Activated T-helper 17 cell treated with anti-CD3 and anti-CD28 coated beads, Interleukin-2, amount 50 U/mL, for 72 hours (primary cell): ENCODE results near the gene EFNA3. TPM values are rescaled to one million over a fixed set of nuclear protein-coding genes. Genes with fewer than 3 reads are reported as not detected.

ENCODE experiments used
- ATAC-seq: fragments of 150-1000 bp; cut with Tn5 transposase; replicated peaks from 2 replicates; pipeline ENCODE4 v1.10.0; 2021; ENCODE audit warnings: mild to moderate bottlenecking, moderate library complexity
- H3K27ac Mint-ChIP-seq: one replicate; pipeline ENCODE4 v1.8.0; 2022; ENCODE audit warnings: mixed read lengths
- H3K27me3 Mint-ChIP-seq: one replicate; pipeline ENCODE4 v1.8.0; 2022; ENCODE audit warnings: mixed read lengths
- H3K36me3 Mint-ChIP-seq: one replicate; pipeline ENCODE4 v1.8.0; 2022; ENCODE audit warnings: low read depth, mild to moderate bottlenecking, mixed read lengths
- H3K4me1 Mint-ChIP-seq: one replicate; pipeline ENCODE4 v1.8.0; 2022; ENCODE audit warnings: mixed read lengths
- H3K4me3 Mint-ChIP-seq: one replicate; pipeline ENCODE4 v1.8.0; 2022; ENCODE audit warnings: mild to moderate bottlenecking, mixed read lengths
- H3K9me3 Mint-ChIP-seq: one replicate; pipeline ENCODE4 v1.8.0; 2022; ENCODE audit warnings: mixed read lengths
- total RNA-seq, 2 donors: library from RNA; stranded (reverse); gene quantifications; one replicate each; pipeline ENCODE4 v1.2.3, GENCODE V29; 2022

Gene EFNA3
- total RNA-seq, 2 donors from 2014 or later: 4.1 to 10.8 TPM

- Mint-ChIP-seq H3K4me1 (peaks cover 6% of the 10 kb centered on the region), H3K9me3 (no peaks in the 10 kb centered on the region), H3K36me3 (no peaks in the 10 kb centered on the region), H3K4me3 (no peak overlapping the region), H3K27ac (no peak overlapping the region), H3K27me3 (no peaks in the 10 kb centered on the region)
- ATAC-seq: no peak
Observed at GRCh38 chr1:155040358-155041093, 38.1 kb upstream of the EFNA3 start.

- H3K9me3 Mint-ChIP-seq: no peaks in the 10 kb centered on the region
- H3K4me1 Mint-ChIP-seq: peaks cover 6% of the 10 kb centered on the region
- H3K27ac Mint-ChIP-seq: peak overlapping the region; percentile 2
- no peak overlapping the region for H3K4me3 Mint-ChIP-seq
- no peaks in the 10 kb centered on the region for H3K36me3 Mint-ChIP-seq
- ATAC-seq: no peak
- H3K27me3 Mint-ChIP-seq: no peaks in the 10 kb centered on the region
Observed at GRCh38 chr1:155042789-155043188, 35.8 kb upstream of the EFNA3 start.

- no peak overlapping the region for H3K4me3 Mint-ChIP-seq
Observed at GRCh38 chr1:155043301-155043702, 35.3 kb upstream of the EFNA3 start.

GRCh38 chr1:155043793-155044192, 34.8 kb upstream of the EFNA3 start:
- peaks cover 6% of the 10 kb centered on the region for H3K4me1 Mint-ChIP-seq
- ATAC-seq: no peak
- peak overlapping the region; percentile 48 for H3K27ac Mint-ChIP-seq
- H3K36me3 Mint-ChIP-seq: no peaks in the 10 kb centered on the region
- H3K27me3 Mint-ChIP-seq: no peaks in the 10 kb centered on the region
- H3K9me3 Mint-ChIP-seq: no peaks in the 10 kb centered on the region
- no peak overlapping the region for H3K4me3 Mint-ChIP-seq

More at GRCh38 chr1:155043301-155043702, 35.3 kb upstream of the EFNA3 start:
- Mint-ChIP-seq H3K4me1 (peaks cover 6% of the 10 kb centered on the region), H3K9me3 (no peaks in the 10 kb centered on the region), H3K27me3 (no peaks in the 10 kb centered on the region), H3K36me3 (no peaks in the 10 kb centered on the region), H3K27ac (peak overlapping the region; percentile 48)
- no peak for ATAC-seq

- Mint-ChIP-seq H3K27ac (peak overlapping the region; percentile 62), H3K9me3 (no peaks in the 10 kb centered on the region), H3K4me1 (peaks cover 6% of the 10 kb centered on the region), H3K36me3 (no peaks in the 10 kb centered on the region), H3K4me3 (no peak overlapping the region), H3K27me3 (no peaks in the 10 kb centered on the region)
- no peak for ATAC-seq
Observed at GRCh38 chr1:155044365-155044764, 34.3 kb upstream of the EFNA3 start.

GRCh38 chr1:155044812-155045657, 33.6 kb upstream of the EFNA3 start:
- no peaks in the 10 kb centered on the region for H3K27me3 Mint-ChIP-seq
- peak; percentile 98 for ATAC-seq
- H3K4me3 Mint-ChIP-seq: no peak overlapping the region
- H3K27ac Mint-ChIP-seq: peak overlapping the region; percentile 62
- H3K9me3 Mint-ChIP-seq: no peaks in the 10 kb centered on the region
- H3K36me3 Mint-ChIP-seq: no peaks in the 10 kb centered on the region
- peaks cover 6% of the 10 kb centered on the region for H3K4me1 Mint-ChIP-seq

- Mint-ChIP-seq H3K27ac (no peak overlapping the region), H3K4me3 (no peak overlapping the region), H3K4me1 (peaks cover 13% of the 10 kb centered on the region), H3K36me3 (peaks cover 5% of the 10 kb centered on the region), H3K9me3 (no peaks in the 10 kb centered on the region), H3K27me3 (no peaks in the 10 kb centered on the region)
- no peak for ATAC-seq
Observed at GRCh38 chr1:155048449-155049334, 29.9 kb upstream of the EFNA3 start.

- Mint-ChIP-seq H3K4me1 (peaks cover 10% of the 10 kb centered on the region), H3K27me3 (no peaks in the 10 kb centered on the region), H3K9me3 (no peaks in the 10 kb centered on the region), H3K36me3 (peaks cover 5% of the 10 kb centered on the region), H3K27ac (peak overlapping the region; percentile 57), H3K4me3 (peak overlapping the region; percentile 91)
- no peak for ATAC-seq
Observed at GRCh38 chr1:155049651-155050559, 28.7 kb upstream of the EFNA3 start.

- Mint-ChIP-seq H3K4me1 (peaks cover 7% of the 10 kb centered on the region), H3K27ac (peak within 1 kb of the TSS; percentile 77)
Observed at GRCh38 chr1:155050560-155051341, 27.9 kb upstream of the EFNA3 start, which contains the start of gene ADAM15. ADAM15 (plus strand) TSS chr1:155051316; CDS start chr1:155051387, 71 bp downstream.

GRCh38 chr1:155051342-155051776, 27.3 kb upstream of the EFNA3 start:
- H3K9me3 Mint-ChIP-seq: no peaks in the 10 kb centered on the region
- peak overlapping the region; percentile 77 for H3K27ac Mint-ChIP-seq
- peak overlapping the region; percentile 91 for H3K4me3 Mint-ChIP-seq
- H3K27me3 Mint-ChIP-seq: no peaks in the 10 kb centered on the region
- ATAC-seq: peak; percentile 5
- H3K36me3 Mint-ChIP-seq: peaks cover 20% of the 10 kb centered on the region
- H3K4me1 Mint-ChIP-seq: peaks cover 7% of the 10 kb centered on the region

More at GRCh38 chr1:155050560-155051341, 27.9 kb upstream of the EFNA3 start, which contains the start of gene ADAM15:
- Mint-ChIP-seq H3K9me3 (no peaks in the 10 kb centered on the region), H3K27me3 (no peaks in the 10 kb centered on the region), H3K36me3 (peaks cover 14% of the 10 kb centered on the region), H3K4me3 (peak within 1 kb of the TSS; percentile 91)
- peak; percentile 81 for ATAC-seq

GRCh38 chr1:155051777-155052398, 26.7 kb upstream of the EFNA3 start:
- peak overlapping the region; percentile 91 for H3K4me3 Mint-ChIP-seq
- peak overlapping the region; percentile 77 for H3K27ac Mint-ChIP-seq
- H3K4me1 Mint-ChIP-seq: peaks cover 7% of the 10 kb centered on the region
- ATAC-seq: peak; percentile 30
- H3K9me3 Mint-ChIP-seq: no peaks in the 10 kb centered on the region
- H3K27me3 Mint-ChIP-seq: no peaks in the 10 kb centered on the region
- peaks cover 24% of the 10 kb centered on the region for H3K36me3 Mint-ChIP-seq
